GM21447 (cell line): ENCODE data around the gene ZNF682.
"Not testable (repeated sequence)": the region's sequence is repeated elsewhere in the genome, so short reads cannot be mapped to it uniquely, and the experiment has no call there.

Source experiments
- ATAC-seq: cut with Tn5 transposase; IDR thresholded peaks from one replicate; pipeline ENCODE4 v1.9.1; 2021; ENCODE audit not compliant: unreplicated experiment

ZNF682 gene

DNA sequence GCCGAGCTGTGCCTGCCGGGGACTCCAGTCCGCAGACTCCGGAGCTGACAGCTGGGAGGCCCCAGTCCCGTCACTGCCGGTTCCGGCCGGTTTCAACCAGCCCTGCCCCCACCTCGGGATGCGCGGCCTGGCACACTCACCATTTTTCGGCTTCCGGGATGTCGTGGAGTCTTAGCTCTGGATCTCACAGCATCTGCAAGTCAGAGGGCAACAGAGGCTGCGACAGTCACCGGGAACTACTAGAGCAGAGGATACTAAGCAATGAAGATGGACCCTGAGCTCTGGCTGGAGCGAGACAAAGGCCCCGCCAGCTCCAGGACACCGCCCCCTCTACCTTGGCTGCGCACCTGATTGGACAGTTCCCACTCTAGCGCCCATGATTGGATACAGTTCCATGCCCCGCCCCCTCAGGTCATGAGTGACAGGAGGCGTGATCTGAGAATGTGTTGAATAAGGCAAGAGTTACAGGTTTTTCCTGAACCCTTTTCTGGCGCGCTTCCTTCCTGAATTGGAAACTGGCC lies at the start of gene ZNF682:
TSS of gene ZNF682 (minus strand) at position 303 of the 521 bp plus-strand sequence. CDS start at position 143, 160 bp downstream.
- ATAC-seq: peak; percentile 98

GRCh38 chr19:20082876-20083275 lies 43.6 kb upstream of the ZNF682 start:
- ATAC-seq: not testable (repeated sequence)

GRCh38 chr19:20082232-20082833 lies 43.0 kb upstream of the ZNF682 start:
- not testable (repeated sequence) for ATAC-seq

GRCh38 chr19:20080656-20081055 lies 41.4 kb upstream of the ZNF682 start:
- ATAC-seq: no peak

- no peak for ATAC-seq
These were observed 40.2 kb upstream of the ZNF682 start for GRCh38 chr19:20079476-20079875.

- ATAC-seq: no peak
These were observed 39.3 kb upstream of the ZNF682 start for GRCh38 chr19:20078581-20079031.

DNA sequence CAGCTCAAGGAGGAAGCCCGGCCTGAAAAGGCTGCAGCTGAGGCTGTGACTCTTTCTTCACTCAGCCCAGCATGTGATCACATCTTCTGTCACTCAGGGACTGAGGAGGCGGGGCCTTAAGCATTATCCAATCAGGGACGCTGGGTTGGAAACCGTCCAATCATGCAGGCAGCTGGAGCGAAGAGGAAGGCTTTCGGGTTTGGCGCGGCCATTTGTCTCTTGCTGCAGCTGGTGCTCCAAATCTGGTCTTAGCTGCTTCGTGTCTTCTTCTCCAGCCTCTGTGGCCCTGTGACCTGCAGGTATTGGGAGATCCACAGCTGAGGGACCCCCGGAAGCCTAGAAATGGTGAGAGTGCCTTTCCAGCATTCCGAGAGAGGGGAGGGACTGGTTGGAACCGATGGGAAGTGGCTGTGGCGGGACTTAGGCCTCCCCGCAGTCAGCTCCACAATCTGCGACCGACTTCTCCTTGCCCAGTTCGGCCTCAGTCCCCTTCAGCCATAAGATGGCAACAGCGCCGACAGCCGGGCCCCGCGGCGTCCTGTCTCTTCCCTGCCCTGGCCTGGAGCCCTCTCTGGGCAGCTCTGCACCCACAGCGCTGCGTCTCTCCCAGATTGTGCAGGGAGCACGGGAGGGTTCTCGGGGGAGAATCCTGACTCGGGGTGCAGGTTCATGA lies 38.6 kb upstream of the ZNF682 start, which contains the start of gene ZNF90:
TSS of gene ZNF90 (plus strand) at position 210 of the 673 bp plus-strand sequence. CDS start at position 343, 133 bp downstream.
- peak; percentile 96 for ATAC-seq

GRCh38 chr19:20072936-20073335 lies 33.6 kb upstream of the ZNF682 start:
- no peak for ATAC-seq

DNA sequence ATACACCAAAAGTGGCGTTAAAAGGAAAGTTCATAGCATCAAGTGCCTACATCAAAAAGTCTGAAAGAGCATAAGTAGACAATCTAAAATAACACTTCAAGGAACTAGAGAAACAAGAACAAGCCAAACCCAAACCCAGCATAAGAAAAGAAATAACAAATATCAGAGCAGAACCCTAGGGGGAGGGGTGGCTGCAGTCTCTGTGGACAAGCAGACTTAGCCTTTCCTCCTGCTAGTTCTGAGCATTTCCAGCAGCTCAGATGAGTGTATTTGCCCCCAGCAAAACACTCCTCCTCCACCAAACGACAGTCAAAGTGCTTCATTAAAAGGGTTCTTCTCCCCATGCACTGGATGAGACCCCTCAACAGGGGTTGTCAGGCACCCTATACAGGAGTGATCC lies 31.4 kb upstream of the ZNF682 start:
- no peak for ATAC-seq

GRCh38 chr19:20068559-20068958 lies 29.3 kb upstream of the ZNF682 start:
- not testable (repeated sequence) for ATAC-seq

GRCh38 chr19:20067943-20068342 lies 28.6 kb upstream of the ZNF682 start:
- no peak for ATAC-seq

GRCh38 chr19:20066861-20067260 lies 27.6 kb upstream of the ZNF682 start:
- no peak for ATAC-seq

- ATAC-seq: no peak
These were observed 21.0 kb upstream of the ZNF682 start for GRCh38 chr19:20060282-20060681.

DNA sequence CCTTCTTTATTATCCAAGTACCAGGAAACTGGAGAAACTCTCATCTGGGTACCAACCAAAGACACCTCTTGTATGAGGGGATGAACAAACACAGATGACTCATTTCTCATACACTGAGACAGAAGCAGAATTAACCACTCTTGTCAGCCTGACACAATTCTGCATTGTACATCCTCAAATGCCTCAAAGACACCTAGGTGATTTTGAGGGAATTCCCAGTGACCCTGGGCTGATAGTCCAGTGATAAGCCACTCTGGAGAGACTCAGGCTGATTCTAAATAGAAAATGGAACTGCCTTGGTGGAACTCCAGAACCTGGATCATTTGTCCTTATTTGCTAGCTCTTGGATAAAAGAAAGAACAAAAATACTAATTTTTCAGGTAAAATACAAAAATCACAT lies 19.4 kb upstream of the ZNF682 start:
- not testable (repeated sequence) for ATAC-seq

GRCh38 chr19:20051841-20052768 lies 12.8 kb upstream of the ZNF682 start:
- ATAC-seq: peak; percentile 95

GRCh38 chr19:20045742-20046141 lies 6.4 kb upstream of the ZNF682 start:
- not testable (repeated sequence) for ATAC-seq

DNA sequence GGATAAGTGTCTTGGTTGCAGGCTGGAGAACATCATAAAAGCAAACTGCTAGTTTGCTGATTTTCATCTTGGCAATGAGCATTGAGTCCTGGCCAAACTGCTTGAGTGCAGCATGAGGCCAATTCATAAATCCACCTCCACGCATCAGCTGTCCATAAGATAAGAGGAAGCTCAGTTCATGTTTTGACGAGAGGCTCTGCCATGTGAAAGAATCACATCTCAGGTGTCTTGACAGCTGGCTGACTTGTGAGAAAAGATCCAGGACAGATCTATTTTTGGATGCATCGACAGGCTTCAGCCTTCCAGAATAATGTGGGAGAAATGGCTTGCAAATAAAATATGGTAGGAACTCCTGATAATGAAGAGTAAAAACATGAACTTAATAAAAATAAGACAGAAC lies 5.4 kb upstream of the ZNF682 start:
- ATAC-seq: no peak

DNA sequence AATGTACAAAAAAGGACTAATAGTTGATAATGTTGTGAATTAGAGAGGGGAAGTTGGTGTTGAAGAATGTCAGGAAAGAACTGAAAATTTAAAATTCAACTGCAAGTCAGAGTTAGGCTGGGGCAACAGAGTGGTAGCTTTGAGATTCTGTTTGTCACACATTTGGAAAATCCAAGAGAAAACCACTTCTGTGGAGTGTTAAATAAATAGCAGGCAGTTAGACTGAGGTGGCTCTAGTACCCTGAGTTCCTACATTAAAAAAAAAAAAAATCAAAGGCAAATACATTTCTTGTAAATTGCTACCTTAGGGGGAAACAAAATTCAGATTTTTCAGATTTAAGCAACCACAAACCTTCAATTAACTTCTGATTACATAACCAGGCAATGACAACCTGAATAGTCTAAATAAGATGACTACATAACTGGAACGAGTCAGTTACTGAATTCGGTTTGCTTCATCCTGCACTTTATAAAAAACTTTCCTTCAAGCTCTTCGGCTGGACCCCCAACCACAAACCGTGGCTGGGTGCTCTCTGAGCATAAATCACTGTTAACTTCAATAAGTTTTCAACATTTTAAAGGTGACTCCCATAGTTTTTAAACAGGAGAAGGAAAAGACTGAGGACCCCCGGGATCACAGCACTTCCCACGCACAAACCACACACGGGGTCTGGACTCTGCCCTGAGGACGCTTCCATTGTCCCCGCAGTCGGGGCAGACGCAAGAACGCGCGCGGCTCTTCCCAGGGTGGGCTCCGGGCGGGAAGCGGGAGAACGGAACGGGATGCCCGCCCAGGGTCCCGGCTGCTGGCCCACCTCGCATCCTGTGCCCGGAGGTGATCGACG lies 725 bp downstream of the ZNF682 start:
- ATAC-seq: peak; percentile 33

GRCh38 chr19:20035935-20036334 lies 3.4 kb downstream of the ZNF682 start:
- no peak for ATAC-seq

DNA sequence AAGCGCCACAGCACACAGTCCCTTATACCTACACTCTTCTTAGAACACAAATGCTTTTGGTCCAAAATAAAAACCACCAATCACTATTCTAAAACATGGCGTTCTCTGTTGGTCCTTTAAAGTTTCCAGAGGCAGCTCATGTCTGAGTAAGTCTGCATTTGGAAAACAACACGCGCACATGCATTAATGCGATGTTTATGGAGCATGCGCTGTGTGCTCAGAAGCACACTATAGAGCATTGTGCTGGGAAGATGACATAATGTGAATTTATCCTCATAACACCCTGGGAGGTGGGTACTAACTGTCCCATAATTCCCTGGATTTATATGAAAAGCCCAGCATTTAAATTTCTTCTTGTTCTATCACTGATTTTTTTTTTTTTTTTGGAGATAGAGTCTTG lies 10.7 kb downstream of the ZNF682 start:
- ATAC-seq: no peak
